Erythroblast (primary cell): Measurements from ENCODE around the gene ZNF581.

Experiments used
- GATA1 ChIP-seq: IDR thresholded peaks from 2 replicates; pipeline ENCODE4 v1.6.1; 2011; ENCODE audit warnings: low read depth, mild to moderate bottlenecking, control low read depth, low read length, moderate library complexity
- POLR2A ChIP-seq: IDR thresholded peaks from 2 replicates; pipeline ENCODE4 v1.6.1; 2011; ENCODE audit warnings: mild to moderate bottlenecking, low read length

DNA sequence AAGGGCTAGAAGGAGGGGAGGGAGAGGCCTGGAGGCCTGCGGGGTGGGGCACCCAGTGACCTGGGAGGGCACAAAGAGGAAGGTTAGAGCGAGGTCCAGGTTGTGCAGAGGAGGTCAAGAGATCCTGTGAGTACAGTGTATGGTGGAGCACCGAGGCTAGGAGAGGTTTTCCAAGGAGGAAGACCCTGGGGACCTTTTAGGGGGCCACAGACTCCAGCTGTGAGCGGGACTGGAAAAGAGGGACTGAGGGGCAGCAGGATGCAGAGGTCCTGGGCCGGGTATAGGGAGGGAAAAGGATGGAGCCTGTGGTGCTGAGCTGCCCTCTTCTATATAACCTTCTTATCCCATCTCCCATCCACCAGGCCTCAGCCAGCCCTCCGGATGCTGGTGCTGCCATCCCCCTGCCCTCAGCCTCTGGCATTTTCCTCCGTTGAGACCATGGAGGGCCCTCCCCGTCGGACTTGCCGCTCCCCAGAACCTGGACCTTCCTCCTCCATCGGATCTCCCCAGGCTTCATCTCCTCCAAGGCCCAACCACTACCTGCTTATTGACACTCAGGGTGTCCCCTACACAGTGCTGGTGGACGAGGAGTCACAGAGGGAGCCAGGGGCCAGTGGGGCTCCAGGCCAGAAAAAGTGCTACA, 863 bp downstream of the ZNF581 start:
- TF ChIP-seq POLR2A (no peak), GATA1 (no peak)
